Panc1 (cell line): ENCODE results near the gene CARD8. TPM values are rescaled to one million over a fixed set of nuclear protein-coding genes. Genes with fewer than 3 reads are reported as not detected.

ENCODE experiments used
- ATAC-seq: fragments of 200-7000 bp; cut with Tn5 transposase; 2 replicates; pipeline ENCODE4 v1.9.1; 2020; ENCODE audit warnings: mild to moderate bottlenecking, moderate library complexity
- BruUV-seq: library from RNA; stranded (reverse); fragments of 400-500 nt; replicated peaks from 2 replicates; lab custom pipeline; 2021; lab: Mats Ljungman, UMichigan
- CTCF ChIA-PET: fragments of 300-600 bp; sonication (Branson Sonifier 250); formaldehyde crosslinking; loops from one replicate; lab custom pipeline; 2022; ENCODE audit warnings: antibody characterized with exemption; lab: Charles Lee
- POLR2A ChIA-PET: fragments of 300-600 bp; sonication (Branson Sonifier 250); formaldehyde crosslinking; loops from one replicate; lab custom pipeline; 2022; ENCODE audit warnings: antibody characterized with exemption; lab: Charles Lee
- DNase-seq: peaks from one replicate; pipeline ENCODE4 v3.0.0-alpha.2; 2010; ENCODE audit warnings: low read depth, low spot score
- H3K27ac ChIP-seq: 2 replicates; pipeline ENCODE4 v1.5.1; 2011; ENCODE audit warnings: mild to moderate bottlenecking, low read length, inconsistent platforms
- H3K27me3 ChIP-seq: fragments of 200-500 bp; sonication (Bioruptor generic); 2 replicates; pipeline ENCODE4 v1.6.0; 2014; ENCODE audit warnings: low read length, inconsistent platforms; ENCODE audit not compliant: control insufficient read depth, insufficient read depth
- H3K36me3 ChIP-seq: fragments of 200-500 bp; sonication (Bioruptor generic); 2 replicates; pipeline ENCODE4 v1.5.1; 2014; ENCODE audit warnings: inconsistent platforms, mild to moderate bottlenecking, low read length, moderate library complexity; ENCODE audit not compliant: control insufficient read depth, insufficient read depth
- H3K4me1 ChIP-seq: 2 replicates; pipeline ENCODE4 v1.5.1; 2011; ENCODE audit warnings: inconsistent platforms, mild to moderate bottlenecking, low read length, moderate library complexity; ENCODE audit not compliant: control insufficient read depth, insufficient read depth
- H3K4me3 ChIP-seq, 2 experiments: 2 replicates each; pipeline ENCODE4 v1.5.1; 2011 to 2012; ENCODE audit warnings: low read depth in 2 of 2, low read length in 2 of 2, mild to moderate bottlenecking in 2 of 2, inconsistent platforms in 1 of 2, moderate library complexity in 1 of 2
- H3K9me3 ChIP-seq: fragments of 200-500 bp; sonication (Bioruptor generic); 2 replicates; pipeline ENCODE4 v1.5.1; 2014; ENCODE audit warnings: low read depth, mild to moderate bottlenecking, inconsistent platforms, low read length, moderate library complexity; ENCODE audit not compliant: control insufficient read depth, insufficient read depth
- POLR2AphosphoS5 ChIP-seq: IDR thresholded peaks from 2 replicates; pipeline ENCODE4 v1.6.1; 2012; ENCODE audit warnings: mild to moderate bottlenecking, low read depth, low read length, moderate library complexity
- TCF7L2 ChIP-seq: IDR thresholded peaks from 2 replicates; pipeline ENCODE4 v1.6.1; 2011; ENCODE audit warnings: mild to moderate bottlenecking, low read depth, low read length, inconsistent platforms
- in situ Hi-C: cut with HindIII; loops from 2 replicates; pipeline ENCODE4 v1.10.0; 2016; ENCODE audit warnings: low sequenced_read_pairs, low pct_unique_long_range_greater_than_20kb
- intact Hi-C: fragments of 100-400 bp; cut with micrococcal nuclease; formaldehyde crosslinking; loops from one replicate; pipeline ENCODE4 v1.10.0; 2022; ENCODE audit not compliant: unreplicated experiment
- total RNA-seq: library from RNA; stranded (reverse); gene quantifications from one replicate; pipeline ENCODE4 v1.2.1, GENCODE V29; 2021; ENCODE audit not compliant: unreplicated experiment
- TF ChIP-seq, protein P1 (sequence below): fragments of 450-650 bp; IDR thresholded peaks from 2 replicates; pipeline ENCODE4 v1.5.1; 2017; ENCODE audit warnings: mild to moderate bottlenecking
- TF ChIP-seq, protein P2 (sequence below), 2 experiments: IDR thresholded peaks; 2 replicates each; pipeline ENCODE4 v1.6.1; 2011 to 2012; ENCODE audit warnings: low read depth in 2 of 2, control low read depth in 1 of 2, low read length in 1 of 2, mild to moderate bottlenecking in 1 of 2, moderate library complexity in 1 of 2; ENCODE audit not compliant: insufficient read depth in 1 of 2

CARD8 gene
- total RNA-seq, 1 experiment from 2014 or later: 19.9 TPM

DNA sequence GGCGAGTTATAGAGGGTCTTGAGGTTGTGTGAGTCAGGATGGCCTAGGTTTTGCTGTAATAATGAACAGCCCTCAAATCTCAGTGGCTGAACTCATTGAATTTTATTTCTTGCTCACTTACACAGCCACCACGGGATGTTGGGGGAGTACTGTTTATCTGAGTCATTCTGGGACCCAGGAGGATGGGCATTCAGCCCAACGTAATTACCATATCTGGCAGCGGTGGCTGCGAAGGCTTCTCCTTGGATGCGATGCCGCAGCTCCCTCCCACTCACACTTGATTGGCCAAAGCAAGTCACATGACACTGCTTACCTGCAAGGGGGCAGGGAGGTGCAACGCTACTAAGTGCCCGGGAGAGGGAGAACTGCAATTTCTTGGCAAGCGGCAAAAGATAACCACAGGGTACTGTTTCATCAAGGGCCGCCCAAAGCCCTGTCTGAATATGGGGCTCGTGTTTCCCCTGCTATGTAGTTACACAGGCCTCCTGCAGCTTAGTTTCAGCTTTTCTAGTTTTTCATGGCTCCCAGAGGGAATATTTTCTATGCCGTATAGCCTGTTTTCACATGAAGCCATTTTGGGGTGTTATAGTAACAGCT lies 65.3 kb downstream of the CARD8 start:
- Histone ChIP-seq H3K36me3 (no peaks in the 10 kb centered on the region), H3K4me1 (0 out of 2 replicates have a peak, but pooled peaks cover 2% of the 10 kb centered on the region), H3K4me3 (no peak overlapping the region), H3K9me3 (no peaks in the 10 kb centered on the region), H3K27ac (no peak overlapping the region), H3K27me3 (no peaks in the 10 kb centered on the region)
- intact Hi-C loops (no loop called here), in situ Hi-C loops (no loop called here)
- DNase-seq: no peak
- ChIA-PET POLR2A (interaction anchor here (0.6 kb wide), 1 partner anchor 76 kb away, joined by 4 read pairs; no protein-coding TSS in a partner anchor), CTCF (no interaction called here)
- ATAC-seq: peak; percentile 66
- BruUV-seq: no TSS peak
- TF ChIP-seq, protein P1, sequence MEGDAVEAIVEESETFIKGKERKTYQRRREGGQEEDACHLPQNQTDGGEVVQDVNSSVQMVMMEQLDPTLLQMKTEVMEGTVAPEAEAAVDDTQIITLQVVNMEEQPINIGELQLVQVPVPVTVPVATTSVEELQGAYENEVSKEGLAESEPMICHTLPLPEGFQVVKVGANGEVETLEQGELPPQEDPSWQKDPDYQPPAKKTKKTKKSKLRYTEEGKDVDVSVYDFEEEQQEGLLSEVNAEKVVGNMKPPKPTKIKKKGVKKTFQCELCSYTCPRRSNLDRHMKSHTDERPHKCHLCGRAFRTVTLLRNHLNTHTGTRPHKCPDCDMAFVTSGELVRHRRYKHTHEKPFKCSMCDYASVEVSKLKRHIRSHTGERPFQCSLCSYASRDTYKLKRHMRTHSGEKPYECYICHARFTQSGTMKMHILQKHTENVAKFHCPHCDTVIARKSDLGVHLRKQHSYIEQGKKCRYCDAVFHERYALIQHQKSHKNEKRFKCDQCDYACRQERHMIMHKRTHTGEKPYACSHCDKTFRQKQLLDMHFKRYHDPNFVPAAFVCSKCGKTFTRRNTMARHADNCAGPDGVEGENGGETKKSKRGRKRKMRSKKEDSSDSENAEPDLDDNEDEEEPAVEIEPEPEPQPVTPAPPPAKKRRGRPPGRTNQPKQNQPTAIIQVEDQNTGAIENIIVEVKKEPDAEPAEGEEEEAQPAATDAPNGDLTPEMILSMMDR: peak; percentile 26; the same call in 1 of the 2 replicates
- TF ChIP-seq POLR2AphosphoS5: no peak

DNA sequence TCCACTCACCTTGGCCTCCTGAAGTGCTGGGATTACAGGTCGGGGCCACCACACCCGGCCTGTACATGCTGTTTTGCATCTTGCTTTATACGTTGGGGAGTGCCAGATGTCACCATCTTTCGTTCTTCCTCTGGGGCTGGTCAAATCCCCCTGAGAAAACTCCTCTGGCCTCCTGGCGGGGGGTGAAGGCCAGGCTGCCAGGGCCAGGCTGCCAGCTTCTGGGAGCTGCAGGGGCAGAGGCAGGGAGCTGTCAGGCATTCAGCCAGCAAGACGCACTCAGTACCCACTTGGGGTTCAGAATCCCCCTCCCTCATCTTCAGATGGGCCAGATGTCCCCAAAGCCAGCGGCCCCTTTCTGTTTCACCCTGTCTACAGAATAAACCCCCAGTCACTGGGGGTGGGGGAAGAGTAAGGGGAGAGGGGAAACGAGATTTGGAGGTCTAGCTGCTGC lies 69.1 kb downstream of the CARD8 start:
- Histone ChIP-seq H3K4me1 (0 out of 2 replicates have a peak, but pooled peaks cover 2% of the 10 kb centered on the region), H3K27me3 (no peaks in the 10 kb centered on the region), H3K4me3 (no peak overlapping the region), H3K9me3 (no peaks in the 10 kb centered on the region), H3K36me3 (no peaks in the 10 kb centered on the region), H3K27ac (no peak overlapping the region)
- ChIA-PET POLR2A (no interaction called here), CTCF (no interaction called here)
- TF ChIP-seq, protein P2, sequence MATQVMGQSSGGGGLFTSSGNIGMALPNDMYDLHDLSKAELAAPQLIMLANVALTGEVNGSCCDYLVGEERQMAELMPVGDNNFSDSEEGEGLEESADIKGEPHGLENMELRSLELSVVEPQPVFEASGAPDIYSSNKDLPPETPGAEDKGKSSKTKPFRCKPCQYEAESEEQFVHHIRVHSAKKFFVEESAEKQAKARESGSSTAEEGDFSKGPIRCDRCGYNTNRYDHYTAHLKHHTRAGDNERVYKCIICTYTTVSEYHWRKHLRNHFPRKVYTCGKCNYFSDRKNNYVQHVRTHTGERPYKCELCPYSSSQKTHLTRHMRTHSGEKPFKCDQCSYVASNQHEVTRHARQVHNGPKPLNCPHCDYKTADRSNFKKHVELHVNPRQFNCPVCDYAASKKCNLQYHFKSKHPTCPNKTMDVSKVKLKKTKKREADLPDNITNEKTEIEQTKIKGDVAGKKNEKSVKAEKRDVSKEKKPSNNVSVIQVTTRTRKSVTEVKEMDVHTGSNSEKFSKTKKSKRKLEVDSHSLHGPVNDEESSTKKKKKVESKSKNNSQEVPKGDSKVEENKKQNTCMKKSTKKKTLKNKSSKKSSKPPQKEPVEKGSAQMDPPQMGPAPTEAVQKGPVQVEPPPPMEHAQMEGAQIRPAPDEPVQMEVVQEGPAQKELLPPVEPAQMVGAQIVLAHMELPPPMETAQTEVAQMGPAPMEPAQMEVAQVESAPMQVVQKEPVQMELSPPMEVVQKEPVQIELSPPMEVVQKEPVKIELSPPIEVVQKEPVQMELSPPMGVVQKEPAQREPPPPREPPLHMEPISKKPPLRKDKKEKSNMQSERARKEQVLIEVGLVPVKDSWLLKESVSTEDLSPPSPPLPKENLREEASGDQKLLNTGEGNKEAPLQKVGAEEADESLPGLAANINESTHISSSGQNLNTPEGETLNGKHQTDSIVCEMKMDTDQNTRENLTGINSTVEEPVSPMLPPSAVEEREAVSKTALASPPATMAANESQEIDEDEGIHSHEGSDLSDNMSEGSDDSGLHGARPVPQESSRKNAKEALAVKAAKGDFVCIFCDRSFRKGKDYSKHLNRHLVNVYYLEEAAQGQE (IDR thresholded peaks at IDR 0.05; ENCODE audit: insufficient read depth in 1 of 2, low read depth in 2 of 2, low read length in 1 of 2): no peak
- TF ChIP-seq TCF7L2: no peak
- TF ChIP-seq POLR2AphosphoS5: no peak
- TF ChIP-seq, protein P1: no peak
- no TSS peak for BruUV-seq
- DNase-seq (no peak), ATAC-seq (no peak)
- in situ Hi-C loops (no loop called here), intact Hi-C loops (no loop called here)
